Astrocyte of the hippocampus (primary cell): ENCODE measurements around the gene PLET1.

ENCODE experiments used
- DNase-seq: peaks from one replicate; pipeline ENCODE4 v3.0.0; 2011; ENCODE audit warnings: low read depth, low spot score

PLET1 gene

GRCh38 chr11:112260490-112260889, at the start of gene PLET1:
PLET1 (minus strand) TSS chr11:112260860; CDS start chr11:112260589, 271 bp downstream.
- DNase-seq: no peak

- DNase-seq: no peak
Observed at GRCh38 chr11:112310419-112310818, 49.8 kb upstream of the PLET1 start.

GRCh38 chr11:112308651-112309050, 48.0 kb upstream of the PLET1 start:
- DNase-seq: no peak

- no peak for DNase-seq
Observed at GRCh38 chr11:112307616-112308015, 47.0 kb upstream of the PLET1 start.

- no peak for DNase-seq
Observed at GRCh38 chr11:112306230-112306629, 45.6 kb upstream of the PLET1 start.

GRCh38 chr11:112304914-112305313, 44.3 kb upstream of the PLET1 start:
- no peak for DNase-seq

- no peak for DNase-seq
Observed at GRCh38 chr11:112303616-112304015, 43.0 kb upstream of the PLET1 start.

- no peak for DNase-seq
Observed at GRCh38 chr11:112302226-112302868, 41.7 kb upstream of the PLET1 start.

- DNase-seq: no peak
Observed at GRCh38 chr11:112300094-112300786, 39.6 kb upstream of the PLET1 start.

- no peak for DNase-seq
Observed at GRCh38 chr11:112298535-112298934, 37.9 kb upstream of the PLET1 start.

- DNase-seq: no peak
Observed at GRCh38 chr11:112297248-112297866, 36.7 kb upstream of the PLET1 start.

- DNase-seq: no peak
Observed at GRCh38 chr11:112296044-112296443, 35.4 kb upstream of the PLET1 start.

GRCh38 chr11:112294688-112295340, 34.2 kb upstream of the PLET1 start:
- DNase-seq: peak; percentile 86

- no peak for DNase-seq
Observed at GRCh38 chr11:112293614-112294013, 33.0 kb upstream of the PLET1 start.

GRCh38 chr11:112292785-112293407, 32.2 kb upstream of the PLET1 start:
- peak; percentile 94 for DNase-seq

- DNase-seq: no peak
Observed at GRCh38 chr11:112292188-112292587, 31.5 kb upstream of the PLET1 start.

- DNase-seq: no peak
Observed at GRCh38 chr11:112291191-112291590, 30.5 kb upstream of the PLET1 start.

GRCh38 chr11:112290493-112290850, 29.8 kb upstream of the PLET1 start:
- no peak for DNase-seq

- DNase-seq: peak; percentile 90
Observed at GRCh38 chr11:112289588-112290492, 29.2 kb upstream of the PLET1 start.

- no peak for DNase-seq
Observed at GRCh38 chr11:112288021-112288420, 27.4 kb upstream of the PLET1 start.

GRCh38 chr11:112285841-112286311, 25.2 kb upstream of the PLET1 start:
- DNase-seq: peak; percentile 66
